Neutrophil (primary cell): ENCODE measurements around the gene SPDEF.
A peak's percentile ranks its signal among the peaks of the same experiment; 100 is the strongest.

Source experiments
- H3K27ac ChIP-seq: fragments of 200-600 bp; sonication (generic); 2 replicates; pipeline ENCODE4 v1.5.1; 2016; ENCODE audit warnings: mild to moderate bottlenecking, moderate library complexity
- H3K27me3 ChIP-seq: fragments of 200-600 bp; sonication (generic); 2 replicates; pipeline ENCODE4 v1.6.0; 2016; ENCODE audit warnings: mild to moderate bottlenecking
- H3K36me3 ChIP-seq: fragments of 200-600 bp; sonication (generic); 2 replicates; pipeline ENCODE4 v1.5.1; 2017
- H3K4me1 ChIP-seq, 2 experiments: fragments of 200-600 bp in 1 of 2; sonication (generic) in 1 of 2; 1 replicate in 1 of 2; 2 replicates in 1 of 2; pipeline versions ENCODE4 v1.5.1 to v1.6.1; 2013 to 2016; ENCODE audit warnings: low read depth in 1 of 2, low read length in 1 of 2, mild to moderate bottlenecking in 1 of 2, moderate library complexity in 1 of 2; ENCODE audit not compliant: control insufficient read depth in 1 of 2, insufficient read depth in 1 of 2
- H3K4me3 ChIP-seq, 2 experiments: fragments of 200-600 bp in 1 of 2; sonication (generic) in 1 of 2; 1 replicate in 1 of 2; 2 replicates in 1 of 2; pipeline ENCODE4 v1.5.1; 2013 to 2016; ENCODE audit warnings: low read depth in 1 of 2, low read length in 1 of 2, mild to moderate bottlenecking in 1 of 2, moderate library complexity in 1 of 2
- H3K9me3 ChIP-seq: fragments of 200-600 bp; sonication (generic); 2 replicates; pipeline ENCODE4 v1.5.1; 2016
- TF ChIP-seq, protein P1 (sequence below): fragments of 200-600 bp; sonication (generic); IDR thresholded peaks from 2 replicates; pipeline ENCODE4 v1.5.1; 2016; ENCODE audit warnings: antibody characterized with exemption

The SPDEF gene

DNA sequence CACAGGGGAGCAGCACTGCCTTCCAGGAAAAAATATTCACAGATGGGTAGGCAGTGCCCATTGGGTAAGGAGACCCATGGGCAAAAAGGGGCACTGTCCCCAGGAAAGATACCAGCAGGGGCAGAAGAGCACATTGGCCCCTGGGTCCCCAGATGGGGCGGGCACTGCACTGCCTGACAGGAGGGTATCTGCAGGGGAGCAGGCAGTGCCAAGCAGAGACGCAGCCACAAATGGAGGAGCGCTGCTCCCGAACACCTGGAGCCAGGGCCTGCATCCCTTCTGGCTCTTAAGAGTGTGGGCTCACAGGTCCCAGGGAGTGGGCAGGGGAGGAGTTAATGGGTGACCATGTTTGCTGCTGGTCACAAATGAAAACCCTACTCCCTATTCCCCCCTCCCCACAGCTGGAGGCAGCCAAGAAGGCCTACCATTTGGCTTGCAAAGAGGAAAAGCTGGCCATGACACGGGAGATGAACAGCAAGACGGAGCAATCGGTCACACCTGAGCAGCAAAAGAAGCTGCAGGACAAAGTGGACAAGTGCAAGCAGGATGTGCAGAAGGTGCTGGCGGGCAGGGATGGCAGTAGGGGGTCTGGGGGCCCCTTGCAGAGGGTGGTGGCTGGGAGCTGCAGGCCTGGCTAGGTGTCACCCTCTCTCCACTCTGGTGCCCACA is 27.0 kb downstream of the SPDEF start:
- Histone ChIP-seq H3K4me1 (peaks cover 4% of the 10 kb centered on the region in 2 experiments), H3K36me3 (no peaks in the 10 kb centered on the region), H3K9me3 (no peaks in the 10 kb centered on the region), H3K27me3 (peaks cover 18% of the 10 kb centered on the region), H3K27ac (no peak overlapping the region), H3K4me3 (no peak overlapping the region)
- TF ChIP-seq, protein P1, sequence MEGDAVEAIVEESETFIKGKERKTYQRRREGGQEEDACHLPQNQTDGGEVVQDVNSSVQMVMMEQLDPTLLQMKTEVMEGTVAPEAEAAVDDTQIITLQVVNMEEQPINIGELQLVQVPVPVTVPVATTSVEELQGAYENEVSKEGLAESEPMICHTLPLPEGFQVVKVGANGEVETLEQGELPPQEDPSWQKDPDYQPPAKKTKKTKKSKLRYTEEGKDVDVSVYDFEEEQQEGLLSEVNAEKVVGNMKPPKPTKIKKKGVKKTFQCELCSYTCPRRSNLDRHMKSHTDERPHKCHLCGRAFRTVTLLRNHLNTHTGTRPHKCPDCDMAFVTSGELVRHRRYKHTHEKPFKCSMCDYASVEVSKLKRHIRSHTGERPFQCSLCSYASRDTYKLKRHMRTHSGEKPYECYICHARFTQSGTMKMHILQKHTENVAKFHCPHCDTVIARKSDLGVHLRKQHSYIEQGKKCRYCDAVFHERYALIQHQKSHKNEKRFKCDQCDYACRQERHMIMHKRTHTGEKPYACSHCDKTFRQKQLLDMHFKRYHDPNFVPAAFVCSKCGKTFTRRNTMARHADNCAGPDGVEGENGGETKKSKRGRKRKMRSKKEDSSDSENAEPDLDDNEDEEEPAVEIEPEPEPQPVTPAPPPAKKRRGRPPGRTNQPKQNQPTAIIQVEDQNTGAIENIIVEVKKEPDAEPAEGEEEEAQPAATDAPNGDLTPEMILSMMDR, result no peak

DNA sequence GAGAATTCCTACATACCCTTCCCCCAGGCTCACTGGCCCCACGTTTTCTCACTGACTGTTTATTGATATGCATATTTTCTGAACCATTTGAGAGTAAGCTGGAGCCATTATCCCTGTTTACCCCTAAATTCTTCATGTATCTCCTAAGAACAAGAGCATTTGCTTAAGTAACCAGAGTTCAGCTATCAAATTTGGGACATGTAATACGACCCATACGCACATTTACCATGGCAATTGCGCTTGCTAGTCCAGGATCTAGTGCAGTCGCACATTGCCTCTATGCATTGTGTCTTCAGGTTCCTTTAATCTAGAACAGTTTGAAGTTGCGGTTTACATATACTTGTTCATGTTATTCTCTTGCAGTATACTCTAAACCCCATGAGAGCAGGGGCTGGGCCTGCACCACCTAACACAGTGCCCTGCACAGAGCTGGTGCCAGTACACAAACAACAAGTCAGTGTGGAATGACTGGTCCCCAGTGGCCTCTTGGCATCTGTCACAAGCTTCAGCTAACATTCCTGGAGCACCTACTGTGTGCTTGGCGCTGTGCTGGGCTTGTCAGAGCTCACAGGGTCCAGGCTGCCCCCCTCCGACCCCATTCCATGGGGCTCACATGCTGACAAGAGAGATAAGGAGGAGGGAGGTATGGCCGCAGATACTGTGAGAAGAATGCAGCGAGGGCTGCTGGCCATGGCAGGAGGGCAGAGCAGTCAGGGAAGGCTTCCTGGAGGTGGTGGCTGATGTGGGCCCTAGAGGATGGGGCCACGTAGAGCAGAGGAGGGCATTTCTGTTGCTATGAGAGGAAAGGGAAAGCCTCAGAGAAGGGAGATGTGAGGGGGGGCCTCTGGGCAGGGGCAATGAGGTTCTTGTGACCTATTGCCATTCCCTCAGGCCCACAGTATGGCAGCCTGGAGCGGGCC is 28.1 kb downstream of the SPDEF start:
- TF ChIP-seq, protein P1, result no peak
- Histone ChIP-seq H3K27me3 (peaks cover 18% of the 10 kb centered on the region), H3K4me3 (no peak overlapping the region), H3K4me1 (peaks cover 4% of the 10 kb centered on the region in 2 experiments), H3K36me3 (no peaks in the 10 kb centered on the region), H3K9me3 (no peaks in the 10 kb centered on the region), H3K27ac (no peak overlapping the region)

DNA sequence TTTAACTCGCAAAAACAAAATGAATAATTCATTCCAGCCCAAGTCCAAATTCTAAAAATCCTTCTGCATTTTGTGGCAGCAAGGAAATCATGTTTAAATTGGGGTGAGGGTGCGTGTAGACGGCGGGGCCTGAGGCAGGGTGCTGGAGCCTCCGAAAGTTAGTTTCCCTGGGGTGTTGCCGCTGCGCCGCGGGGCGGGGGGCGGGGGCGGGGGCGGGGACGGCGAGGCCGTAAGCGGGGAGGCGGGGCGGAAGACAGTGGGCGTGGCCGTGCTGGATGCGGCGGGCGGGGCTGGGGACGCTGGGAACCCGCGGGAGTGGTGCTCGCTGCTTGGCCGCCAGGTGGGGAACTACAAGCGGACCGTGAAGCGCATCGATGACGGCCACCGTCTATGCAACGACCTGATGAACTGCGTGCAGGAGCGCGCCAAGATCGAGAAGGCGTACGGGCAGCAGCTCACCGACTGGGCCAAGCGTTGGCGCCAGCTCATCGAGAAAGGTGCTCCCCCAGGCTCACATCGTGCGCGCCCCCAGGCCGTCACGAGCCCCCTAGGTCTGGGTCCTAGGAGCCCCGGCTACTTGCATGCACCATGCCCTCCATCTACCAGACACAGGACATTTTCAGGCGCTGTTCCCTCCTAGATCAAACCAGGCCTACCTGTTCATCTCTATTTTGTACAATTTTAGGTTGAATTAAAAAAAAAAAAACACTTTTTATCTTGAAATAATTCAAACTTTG is 29.0 kb downstream of the SPDEF start:
- no peak overlapping the region for H3K27ac ChIP-seq
- no peaks in the 10 kb centered on the region for H3K36me3 ChIP-seq
- H3K9me3 ChIP-seq, result no peaks in the 10 kb centered on the region
- H3K27me3 ChIP-seq, result peaks cover 18% of the 10 kb centered on the region
- TF ChIP-seq, protein P1, result peak; percentile 88
- H3K4me3 ChIP-seq, result peak overlapping the region; percentile 27 to 37
- peaks cover 4 to 6% of the 10 kb centered on the region in 2 experiments for H3K4me1 ChIP-seq

DNA sequence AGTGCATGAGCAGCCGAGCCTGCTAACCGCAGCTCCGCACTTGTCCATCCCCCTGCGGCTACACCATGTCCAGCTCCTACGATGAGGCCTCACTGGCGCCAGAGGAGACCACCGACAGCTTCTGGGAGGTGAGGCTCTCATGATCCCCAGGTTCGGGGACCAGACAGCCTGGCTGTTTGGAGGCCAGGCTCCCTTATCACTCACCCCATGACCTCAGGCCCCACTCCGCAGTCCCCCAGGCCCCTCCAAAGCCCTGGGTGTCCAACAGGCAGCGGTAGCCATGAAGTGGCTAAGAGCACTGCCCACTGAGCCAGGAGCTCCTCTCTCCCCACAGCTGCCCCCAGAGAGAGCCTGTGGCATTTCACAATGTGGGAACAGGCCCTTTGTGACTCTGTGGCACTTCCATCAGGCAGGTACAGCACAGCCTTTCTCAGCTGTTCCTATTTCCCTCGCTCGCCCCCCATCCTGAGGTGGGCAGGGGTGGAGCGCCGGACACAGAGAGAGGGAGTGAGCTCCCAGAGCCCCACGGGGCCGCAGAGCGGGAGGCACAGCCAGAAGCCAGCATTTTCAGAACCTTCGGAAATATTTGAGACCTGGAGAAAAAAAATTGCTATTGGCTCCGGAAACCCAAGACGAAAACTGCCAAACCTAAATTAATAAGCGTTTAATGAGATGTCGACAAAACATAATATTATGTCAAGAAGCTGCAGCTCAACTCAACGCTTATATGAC is 29.7 kb downstream of the SPDEF start:
- TF ChIP-seq, protein P1, result no peak
- Histone ChIP-seq H3K4me3 (peak overlapping the region; percentile 27 to 37), H3K9me3 (no peaks in the 10 kb centered on the region), H3K4me1 (peaks cover 4 to 8% of the 10 kb centered on the region in 2 experiments), H3K27me3 (peaks cover 18% of the 10 kb centered on the region), H3K27ac (no peak overlapping the region), H3K36me3 (no peaks in the 10 kb centered on the region)
